Testis (tissue), 3 donors: ENCODE results near the gene CHD2. TPM values are rescaled to one million over a fixed set of nuclear protein-coding genes. Genes with fewer than 3 reads are reported as not detected.

Source experiments
- DNase-seq: peaks from one replicate; pipeline ENCODE4 v3.0.0-alpha.2; 2019
- H3K27ac ChIP-seq, 2 donors: fragments of 200-600 bp; sonication (generic); one replicate each; pipeline ENCODE4 v1.5.1; 2019
- H3K27me3 ChIP-seq: fragments of 200-600 bp; sonication (generic); one replicate; pipeline ENCODE4 v1.5.1; 2019
- H3K36me3 ChIP-seq: fragments of 200-600 bp; sonication (generic); one replicate; pipeline ENCODE4 v1.5.1; 2017; ENCODE audit warnings: low read depth; ENCODE audit errors: missing control alignments
- H3K4me1 ChIP-seq: fragments of 200-600 bp; sonication (generic); one replicate; pipeline ENCODE4 v1.5.1; 2019
- H3K4me3 ChIP-seq, 2 donors: fragments of 200-600 bp; sonication (generic); one replicate each; pipeline ENCODE4 v1.5.1; 2017 to 2019
- H3K9me3 ChIP-seq: fragments of 200-600 bp; sonication (generic); one replicate; pipeline ENCODE4 v1.5.1; 2017
- POLR2A ChIP-seq: fragments of 450-650 bp; IDR thresholded peaks from one replicate; pipeline ENCODE4 v1.6.1; 2017; ENCODE audit warnings: antibody characterized with exemption, mild to moderate bottlenecking, moderate library complexity
- WGBS, 2 donors: methylation state at CpG; one replicate each; pipeline ENCODE4 v1.1.5; 2018; 5-methylcytosine and 5-hydroxymethylcytosine counted together
- intact Hi-C: fragments of 100-400 bp; cut with DNase I; formaldehyde crosslinking; loops from one replicate; pipeline ENCODE4 v1.15.1; 2023; ENCODE audit warnings: low total_unique reads
- polyA plus RNA-seq: library from polyadenylated mRNA; stranded (reverse); fragments of 350-450 nt; fragmentation: Illumina TruSeq; extraction: RNeasy Lipid Tissue Mini Kit (QIAGEN cat#74804); gene quantifications from one replicate; pipeline ENCODE4 v1.2.3, GENCODE V29; 2014; ENCODE audit warnings: low read depth, low replicate concordance; ENCODE audit not compliant: insufficient read depth
- total RNA-seq, 2 donors: library from RNA; depleted of rRNA; stranded (reverse); fragments of >200 nt; gene quantifications; one replicate each; pipeline ENCODE4 v1.2.3, GENCODE V29; 2016
- TF ChIP-seq, protein P1 (sequence below), 3 experiments: fragments of 450-650 bp in 2 of 3; fragments of 200-600 bp in 1 of 3; sonication (generic) in 1 of 3; IDR thresholded peaks; one replicate each; pipeline ENCODE4 v1.5.1; 2016 to 2019; ENCODE audit warnings: antibody characterized with exemption in 3 of 3, mild to moderate bottlenecking in 2 of 3, moderate library complexity in 1 of 3

The CHD2 gene
- total and polyA plus RNA-seq, 3 donors from 2014 or later, result 64.5 to 129 (median 113) TPM

- Histone ChIP-seq H3K27me3 (no peaks in the 10 kb centered on the region), H3K4me1 (no peaks in the 10 kb centered on the region), H3K9me3 (no peaks in the 10 kb centered on the region), H3K36me3 (no peaks in the 10 kb centered on the region), H3K27ac (no peak overlapping the region), H3K4me3 (no peak overlapping the region)
- TF ChIP-seq POLR2A, result no peak
- TF ChIP-seq, protein P1, sequence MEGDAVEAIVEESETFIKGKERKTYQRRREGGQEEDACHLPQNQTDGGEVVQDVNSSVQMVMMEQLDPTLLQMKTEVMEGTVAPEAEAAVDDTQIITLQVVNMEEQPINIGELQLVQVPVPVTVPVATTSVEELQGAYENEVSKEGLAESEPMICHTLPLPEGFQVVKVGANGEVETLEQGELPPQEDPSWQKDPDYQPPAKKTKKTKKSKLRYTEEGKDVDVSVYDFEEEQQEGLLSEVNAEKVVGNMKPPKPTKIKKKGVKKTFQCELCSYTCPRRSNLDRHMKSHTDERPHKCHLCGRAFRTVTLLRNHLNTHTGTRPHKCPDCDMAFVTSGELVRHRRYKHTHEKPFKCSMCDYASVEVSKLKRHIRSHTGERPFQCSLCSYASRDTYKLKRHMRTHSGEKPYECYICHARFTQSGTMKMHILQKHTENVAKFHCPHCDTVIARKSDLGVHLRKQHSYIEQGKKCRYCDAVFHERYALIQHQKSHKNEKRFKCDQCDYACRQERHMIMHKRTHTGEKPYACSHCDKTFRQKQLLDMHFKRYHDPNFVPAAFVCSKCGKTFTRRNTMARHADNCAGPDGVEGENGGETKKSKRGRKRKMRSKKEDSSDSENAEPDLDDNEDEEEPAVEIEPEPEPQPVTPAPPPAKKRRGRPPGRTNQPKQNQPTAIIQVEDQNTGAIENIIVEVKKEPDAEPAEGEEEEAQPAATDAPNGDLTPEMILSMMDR (IDR thresholded peaks at IDR 0.05), result no peak
- no peak for DNase-seq
- WGBS, 2 donors, result 65 to 73% methylated on average over 1 of the region's 1 CpG
- intact Hi-C loops, result no loop called here
Measured at GRCh38 chr15:92943581-92943980, 43.5 kb downstream of the CHD2 start.

DNA sequence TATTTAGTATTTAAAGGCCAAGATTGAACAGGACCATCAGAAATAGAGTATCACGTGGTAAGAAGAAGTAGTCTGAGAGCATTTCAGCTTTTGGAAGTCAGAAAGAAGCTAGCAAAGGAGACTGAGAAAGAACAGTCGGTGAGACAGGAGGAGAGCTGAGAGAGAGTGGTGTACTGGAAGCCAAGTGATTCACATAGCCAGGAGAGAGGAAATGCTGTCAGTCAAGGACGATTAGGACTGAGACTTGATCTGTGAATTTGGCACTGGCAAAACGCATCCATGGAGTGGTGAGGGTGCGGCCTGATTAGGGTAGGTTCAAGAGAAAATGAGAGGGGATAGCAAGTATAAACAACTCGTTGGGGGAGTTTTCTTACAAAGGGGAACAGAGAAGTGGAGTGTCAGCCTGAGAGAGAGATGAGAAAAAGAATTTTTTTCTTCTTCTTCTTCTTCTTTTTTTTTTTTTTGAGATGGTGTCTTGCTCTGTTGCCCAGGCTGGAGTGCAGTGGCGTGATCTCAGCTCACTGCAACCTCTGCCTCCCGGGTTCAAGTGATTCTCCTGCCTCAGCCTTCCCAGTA is 44.9 kb downstream of the CHD2 start:
- no peak overlapping the region for H3K4me3 ChIP-seq
- TF ChIP-seq POLR2A, result no peak
- TF ChIP-seq, protein P1 (IDR thresholded peaks at IDR 0.05), result no peak
- intact Hi-C loops, result no loop called here

DNA sequence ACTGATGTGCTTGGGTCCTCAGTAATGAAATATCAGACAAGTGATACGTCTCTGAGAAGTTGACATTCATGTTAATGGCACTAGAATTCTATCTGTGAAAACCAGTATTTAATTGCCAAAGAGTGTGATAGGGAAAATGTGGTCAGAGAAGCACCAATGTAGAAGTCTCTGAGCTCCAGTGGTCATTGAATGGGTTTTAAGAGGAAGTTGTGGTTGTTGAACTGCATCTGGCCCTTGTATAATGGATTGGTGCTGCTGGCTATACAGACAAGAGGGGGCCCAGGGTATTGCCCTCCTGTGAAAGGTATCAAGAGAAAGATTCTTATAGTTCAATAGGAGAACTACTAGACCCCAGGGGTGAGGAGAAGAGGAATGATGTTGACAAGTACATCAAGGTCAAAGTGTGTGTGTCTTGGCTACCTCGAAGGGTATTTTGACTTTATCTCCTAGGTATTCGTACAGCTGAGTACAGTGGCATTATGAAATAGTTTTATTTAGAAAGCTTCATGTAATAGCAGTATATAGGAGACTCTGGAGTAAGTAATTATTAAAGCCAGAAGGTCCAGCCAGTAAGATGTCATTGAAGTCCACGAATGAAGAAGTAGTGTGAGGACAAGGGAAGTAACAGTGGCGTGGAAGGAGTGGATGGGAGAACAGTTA is 47.1 kb downstream of the CHD2 start:
- no peak overlapping the region for H3K4me3 ChIP-seq
- no peaks in the 10 kb centered on the region for H3K9me3 ChIP-seq
- DNase-seq, result no peak
- no peaks in the 10 kb centered on the region for H3K27me3 ChIP-seq
- H3K4me1 ChIP-seq, result no peaks in the 10 kb centered on the region
- WGBS, 2 donors, result 91 to 94% methylated on average over 5 of the region's 5 CpGs
- TF ChIP-seq, protein P1 (IDR thresholded peaks at IDR 0.05), result no peak
- TF ChIP-seq POLR2A, result no peak
- no peak overlapping the region for H3K27ac ChIP-seq
- intact Hi-C loops, result no loop called here
- no peaks in the 10 kb centered on the region for H3K36me3 ChIP-seq

More for the DNA sequence above, 44.9 kb downstream of the CHD2 start:
- Histone ChIP-seq H3K36me3 (no peaks in the 10 kb centered on the region), H3K27me3 (no peaks in the 10 kb centered on the region), H3K4me1 (no peaks in the 10 kb centered on the region), H3K27ac (no peak overlapping the region), H3K9me3 (no peaks in the 10 kb centered on the region)
- no peak for DNase-seq
- 88 to 92% methylated on average over 8 of the region's 8 CpGs for WGBS, 2 donors

- 93 to 94% methylated on average over 10 of the region's 10 CpGs for WGBS, 2 donors
- H3K4me3 ChIP-seq, result no peak overlapping the region
- no peak for TF ChIP-seq POLR2A
- TF ChIP-seq, protein P1 (IDR thresholded peaks at IDR 0.05), result no peak
- DNase-seq, result no peak
- intact Hi-C loops, result no loop called here
- H3K27ac ChIP-seq, result no peak overlapping the region
- no peaks in the 10 kb centered on the region for H3K27me3 ChIP-seq
- no peaks in the 10 kb centered on the region for H3K36me3 ChIP-seq
- no peaks in the 10 kb centered on the region for H3K4me1 ChIP-seq
- H3K9me3 ChIP-seq, result no peaks in the 10 kb centered on the region
Measured at GRCh38 chr15:92949604-92950249, 49.6 kb downstream of the CHD2 start.
